ENCODE results near the gene TMC6.

Gene TMC6

GRCh38 chr17:78125976-78126894 is 2.3 kb downstream of the TMC6 start:
- H3K4me1 ChIP-seq (ENCODE audit: control insufficient read depth, low read length), result peaks cover 91% of the 10 kb centered on the region
- no peak for TF ChIP-seq EZH2phosphoT487 (IDR thresholded peaks at IDR 0.05; ENCODE audit: borderline replicate concordance, low read length)
- no peak for TF ChIP-seq CTCF (IDR thresholded peaks at IDR 0.05; ENCODE audit: low read depth, low read length, poor library complexity, severe bottlenecking)
- peaks cover 17% of the 10 kb centered on the region for H3F3A ChIP-seq (ENCODE audit: control insufficient read depth, insufficient read depth)
- peak overlapping the region; percentile 95 for H3K4me3 ChIP-seq (ENCODE audit: low read length)
- H3K9me3 ChIP-seq (ENCODE audit: control insufficient read depth, insufficient read depth, low read length), result no peaks in the 10 kb centered on the region
- peak overlapping the region; percentile 99 for H3K4me2 ChIP-seq (ENCODE audit: low read length)
- H4K20me1 ChIP-seq (ENCODE audit: control insufficient read depth, insufficient read depth, low read depth, low read length), result no peaks in the 10 kb centered on the region
- H3K79me2 ChIP-seq (ENCODE audit: control insufficient read depth, low read length), result peaks cover 90% of the 10 kb centered on the region
- H3K36me3 ChIP-seq (ENCODE audit: control insufficient read depth, low read length), result peaks cover 69% of the 10 kb centered on the region
- H3K9me2 ChIP-seq (replicated peaks; ENCODE audit: control insufficient read depth, low read length), result no peaks in the 10 kb centered on the region
- H3K27ac ChIP-seq (ENCODE audit: low read depth, low read length), result peak overlapping the region; percentile 90
- no peaks in the 10 kb centered on the region for H3K27me3 ChIP-seq (ENCODE audit: control insufficient read depth, low read length)

GRCh38 chr17:78125138-78125913 is 3.2 kb downstream of the TMC6 start:
- Histone ChIP-seq H3K4me1 (ENCODE audit: control insufficient read depth, low read length) (peaks cover 88% of the 10 kb centered on the region), H3K36me3 (ENCODE audit: control insufficient read depth, low read length) (peaks cover 70% of the 10 kb centered on the region)

GRCh38 chr17:78124836-78125137 is 3.8 kb downstream of the TMC6 start:
- Histone ChIP-seq H3K36me3 (ENCODE audit: control insufficient read depth, low read length) (peaks cover 67% of the 10 kb centered on the region), H3K9me3 (ENCODE audit: control insufficient read depth, insufficient read depth, low read length) (no peaks in the 10 kb centered on the region), H3K4me1 (ENCODE audit: control insufficient read depth, low read length) (peaks cover 82% of the 10 kb centered on the region), H4K20me1 (ENCODE audit: control insufficient read depth, insufficient read depth, low read depth, low read length) (no peaks in the 10 kb centered on the region), H3K27me3 (ENCODE audit: control insufficient read depth, low read length) (no peaks in the 10 kb centered on the region), H3K27ac (ENCODE audit: low read depth, low read length) (peak overlapping the region; percentile 90), H3K4me2 (ENCODE audit: low read length) (peak overlapping the region; percentile 99), H3K9me2 (replicated peaks; ENCODE audit: control insufficient read depth, low read length) (no peaks in the 10 kb centered on the region), H3F3A (ENCODE audit: control insufficient read depth, insufficient read depth) (peaks cover 11% of the 10 kb centered on the region), H3K79me2 (ENCODE audit: control insufficient read depth, low read length) (peaks cover 81% of the 10 kb centered on the region), H3K4me3 (ENCODE audit: low read length) (peak overlapping the region; percentile 95)
- TF ChIP-seq CTCF (IDR thresholded peaks at IDR 0.05; ENCODE audit: low read depth, low read length, poor library complexity, severe bottlenecking) (no peak), EZH2phosphoT487 (IDR thresholded peaks at IDR 0.05; ENCODE audit: borderline replicate concordance, low read length) (no peak)

More at GRCh38 chr17:78125138-78125913, 3.2 kb downstream of the TMC6 start:
- Histone ChIP-seq H3K4me2 (ENCODE audit: low read length) (peak overlapping the region; percentile 99), H3K9me3 (ENCODE audit: control insufficient read depth, insufficient read depth, low read length) (no peaks in the 10 kb centered on the region), H3K79me2 (ENCODE audit: control insufficient read depth, low read length) (peaks cover 86% of the 10 kb centered on the region), H3F3A (ENCODE audit: control insufficient read depth, insufficient read depth) (peaks cover 16% of the 10 kb centered on the region), H3K27ac (ENCODE audit: low read depth, low read length) (peak overlapping the region; percentile 90), H3K9me2 (replicated peaks; ENCODE audit: control insufficient read depth, low read length) (no peaks in the 10 kb centered on the region), H4K20me1 (ENCODE audit: control insufficient read depth, insufficient read depth, low read depth, low read length) (no peaks in the 10 kb centered on the region), H3K4me3 (ENCODE audit: low read length) (peak overlapping the region; percentile 95), H3K27me3 (ENCODE audit: control insufficient read depth, low read length) (no peaks in the 10 kb centered on the region)
- TF ChIP-seq CTCF (IDR thresholded peaks at IDR 0.05; ENCODE audit: low read depth, low read length, poor library complexity, severe bottlenecking) (no peak), EZH2phosphoT487 (IDR thresholded peaks at IDR 0.05; ENCODE audit: borderline replicate concordance, low read length) (no peak)
